ENCODE data around the gene AASDH. TPM values are rescaled to one million over a fixed set of nuclear protein-coding genes. Genes with fewer than 3 reads are reported as not detected.

AASDH gene
- total and polyA plus RNA-seq, 2 of the 4 experiments (the other 2 are of a cell fraction) = 4.7 to 12.0 TPM

GRCh38 chr4:56288663-56289062 lies 98.6 kb downstream of the AASDH start:
- Histone ChIP-seq H3K9me3 (ENCODE audit: control insufficient read depth, insufficient read depth, low read length) (no peaks in the 10 kb centered on the region), H3K9ac (ENCODE audit: low read depth, low read length) (no peak overlapping the region), H3K4me2 (ENCODE audit: low read depth, low read length) (no peak overlapping the region), H3K18ac (ENCODE audit: low read depth, low read length) (no peak overlapping the region), H3K14ac (replicated peaks; ENCODE audit: low read depth, low read length) (no peak overlapping the region), H3K9me1 (ENCODE audit: insufficient read depth, low read length) (no peaks in the 10 kb centered on the region), H3K4me1 (ENCODE audit: control insufficient read depth, insufficient read depth, low read length) (no peaks in the 10 kb centered on the region), H3K4ac (ENCODE audit: low read depth, low read length) (no peak overlapping the region), H4K5ac (ENCODE audit: low read depth, low read length) (no peak overlapping the region), H3K23ac (ENCODE audit: low read depth, low read length) (no peak overlapping the region), H4K20me1 (ENCODE audit: insufficient read depth, low read length) (no peaks in the 10 kb centered on the region), H3K27ac (ENCODE audit: insufficient read depth, low read length) (no peak overlapping the region), H2BK20ac (ENCODE audit: low read depth, low read length) (no peak overlapping the region), H3K56ac (ENCODE audit: extremely low read depth, insufficient read depth, low read length) (no peak overlapping the region), H3K36me3 (ENCODE audit: control insufficient read depth, insufficient read depth, low read length) (no peaks in the 10 kb centered on the region), H4K8ac (ENCODE audit: low read depth in 2 of 2, low read length in 2 of 2) (no peak overlapping the region), H2BK120ac (ENCODE audit: low read depth, low read length) (no peak overlapping the region), H4K91ac (ENCODE audit: insufficient read depth, low read depth, low read length) (no peak overlapping the region), H2BK15ac (ENCODE audit: low read depth, low read length) (no peak overlapping the region), H3K79me1 (ENCODE audit: low read depth in 1 of 2, low read length in 2 of 2) (no peaks in the 10 kb centered on the region), H2AK5ac (ENCODE audit: low read depth, low read length) (no peak overlapping the region), H2AFZ (replicated peaks; ENCODE audit: low read length, poor library complexity) (no peak overlapping the region), H2BK5ac (ENCODE audit: low read depth, low read length, poor library complexity, severe bottlenecking) (no peak overlapping the region), H2AK9ac (replicated peaks; ENCODE audit: low read depth, low read length, poor library complexity) (no peak overlapping the region), H3K27me3 (ENCODE audit: control insufficient read depth, insufficient read depth, low read length) (no peaks in the 10 kb centered on the region; the same call in 1 of the 2 replicates), H3K4me3 (ENCODE audit: insufficient read depth, low read depth, low read length) (no peak overlapping the region)
- no TSS peak for BruUV-seq (replicated peaks)
- WGBS, 2 experiments (ENCODE audit: extremely low coverage in 2 of 2, insufficient read length in 1 of 2) = no CpG with 5 or more reads among the region's 3 CpGs
- CTCF ChIA-PET = no interaction called here
- intact Hi-C loops (cut with micrococcal nuclease) (no loop called here), dilution Hi-C loops (cut with HindIII; ENCODE audit: low sequenced_read_pairs, unreplicated experiment) (no loop called here), in situ Hi-C loops (cut with MboI; ENCODE audit: low sequenced_read_pairs) (no loop called here)
- POLR2A ChIA-PET (ENCODE audit: unreplicated experiment) = no interaction called here
- ATAC-seq (ENCODE audit: low read depth) (no peak), DNase-seq (no peak)
- TF ChIP-seq MXI1 (IDR thresholded peaks at IDR 0.05; ENCODE audit: borderline replicate concordance, low read depth, low read length) (no peak), CEBPB (IDR thresholded peaks at IDR 0.05; ENCODE audit: low read depth, low read length) (no peak), RFX5 (IDR thresholded peaks at IDR 0.05; ENCODE audit: low read depth, low read length) (no peak), MAFK (IDR thresholded peaks at IDR 0.05; ENCODE audit: low read depth, low read length) (no peak), SMC3 (IDR thresholded peaks at IDR 0.05; ENCODE audit: low read depth, low read length) (no peak), CHD1 (IDR thresholded peaks at IDR 0.05; ENCODE audit: low read depth, low read length) (no peak), NFE2L2 (IDR thresholded peaks at IDR 0.05; ENCODE audit: low read depth, low read length) (no peak), MAZ (IDR thresholded peaks at IDR 0.05; ENCODE audit: borderline replicate concordance, low read depth, low read length) (no peak), RCOR1 (IDR thresholded peaks at IDR 0.05; ENCODE audit: insufficient replicate concordance, low read length) (no peak), POLR2A (IDR thresholded peaks at IDR 0.05; ENCODE audit: low read depth, low read length) (no peak), ELK1 (IDR thresholded peaks at IDR 0.05; ENCODE audit: borderline replicate concordance, low read depth, low read length) (no peak), FOS (IDR thresholded peaks at IDR 0.05; ENCODE audit: low read depth, low read length) (no peak), USF2 (IDR thresholded peaks at IDR 0.05; ENCODE audit: low read depth, low read length) (no peak), BHLHE40 (IDR thresholded peaks at IDR 0.05; ENCODE audit: low read depth, low read length) (no peak), CTCF (conservative IDR thresholded peaks at IDR 0.05; ENCODE audit: low read depth, low read length) (no peak)

Measured in IMR-90 (cell line).